Measurements from ENCODE around the gene ARHGAP23. TPM values are rescaled to one million over a fixed set of nuclear protein-coding genes. Genes with fewer than 3 reads are reported as not detected.

Gene ARHGAP23
- polyA plus RNA-seq, 3 donors, result 0.03 to 0.21 (median 0.09) TPM

- H3K4me3 Mint-ChIP-seq, result no peak overlapping the region
- H3K9ac ChIP-seq (ENCODE audit: insufficient read depth, low read length, poor library complexity, severe bottlenecking), result no peak overlapping the region
- WGBS (ENCODE audit: insufficient coverage), result 63% methylated on average over 9 of the region's 12 CpGs
Observed at GRCh38 chr17:38547444-38547843, 119.2 kb downstream of the ARHGAP23 start.

GRCh38 chr17:38549285-38549684 is 121.0 kb downstream of the ARHGAP23 start:
- Mint-ChIP-seq H3K27ac (peak overlapping the region in 1 of 7 donors; percentile 11), H3K4me1 (no peaks in the 10 kb centered on the region), H3K36me3 (no peaks in the 10 kb centered on the region), H3K9me3 (no peaks in the 10 kb centered on the region), H3K27me3 (ENCODE audit: low read depth in 3 of 3) (peaks cover 14 to 40% (median 17%) of the 10 kb centered on the region in 3 donors), H3K4me3 (peak overlapping the region in 1 of 2 donors; percentile 17)
- Histone ChIP-seq H3K27ac (ENCODE audit: low read depth in 1 of 2, low read length in 2 of 2) (no peak overlapping the region), H3K4me2 (replicated peaks; ENCODE audit: extremely low read depth, low read length, poor library complexity, severe bottlenecking) (no peak overlapping the region), H3K4me1 (ENCODE audit: control insufficient read depth in 1 of 2, insufficient read depth in 2 of 2, low read length in 2 of 2) (no peaks in the 10 kb centered on the region), H3K4me3 (replicated peaks in 1 of 3; ENCODE audit: low read depth in 2 of 3, low read length in 3 of 3) (no peak overlapping the region), H2AFZ (ENCODE audit: insufficient read depth, low read depth, low read length, poor library complexity, severe bottlenecking) (no peak overlapping the region), H3K36me3 (replicated peaks in 1 of 2; ENCODE audit: control insufficient read depth in 1 of 2, insufficient read depth in 2 of 2, low read length in 2 of 2) (no peaks in the 10 kb centered on the region), H3K79me2 (ENCODE audit: insufficient read depth, low read length) (no peaks in the 10 kb centered on the region), H3K27me3 (ENCODE audit: control insufficient read depth in 2 of 2, insufficient read depth in 2 of 2, low read length in 2 of 2) (no peaks in the 10 kb centered on the region), H4K20me1 (ENCODE audit: insufficient read depth, low read length) (no peaks in the 10 kb centered on the region), H3K9me3 (replicated peaks in 1 of 2; ENCODE audit: control insufficient read depth in 1 of 2, insufficient read depth in 1 of 2, low read length in 2 of 2) (no peaks in the 10 kb centered on the region), H3K9ac (ENCODE audit: insufficient read depth, low read length, poor library complexity, severe bottlenecking) (no peak overlapping the region)
- DNase-seq, result no peak
- TF ChIP-seq CTCF (IDR thresholded peaks at IDR 0.05), result no peak
- intact Hi-C loops (cut with micrococcal nuclease), result no loop called here
- 78% methylated on average over 4 of the region's 4 CpGs for WGBS (ENCODE audit: insufficient coverage)

More at GRCh38 chr17:38547444-38547843, 119.2 kb downstream of the ARHGAP23 start:
- H3K27ac Mint-ChIP-seq, result no peak overlapping the region
- Histone ChIP-seq H3K4me2 (replicated peaks; ENCODE audit: extremely low read depth, low read length, poor library complexity, severe bottlenecking) (no peak overlapping the region), H3K9me3 (replicated peaks in 1 of 2; ENCODE audit: control insufficient read depth in 1 of 2, insufficient read depth in 1 of 2, low read length in 2 of 2) (no peaks in the 10 kb centered on the region), H3K27ac (ENCODE audit: low read depth in 1 of 2, low read length in 2 of 2) (no peak overlapping the region), H3K27me3 (ENCODE audit: control insufficient read depth in 2 of 2, insufficient read depth in 2 of 2, low read length in 2 of 2) (no peaks in the 10 kb centered on the region), H3K4me3 (replicated peaks in 1 of 3; ENCODE audit: low read depth in 2 of 3, low read length in 3 of 3) (no peak overlapping the region), H3K79me2 (ENCODE audit: insufficient read depth, low read length) (no peaks in the 10 kb centered on the region), H3K36me3 (replicated peaks in 1 of 2; ENCODE audit: control insufficient read depth in 1 of 2, insufficient read depth in 2 of 2, low read length in 2 of 2) (no peaks in the 10 kb centered on the region), H4K20me1 (ENCODE audit: insufficient read depth, low read length) (no peaks in the 10 kb centered on the region), H3K4me1 (ENCODE audit: control insufficient read depth in 1 of 2, insufficient read depth in 2 of 2, low read length in 2 of 2) (no peaks in the 10 kb centered on the region), H2AFZ (ENCODE audit: insufficient read depth, low read depth, low read length, poor library complexity, severe bottlenecking) (no peak overlapping the region)
- no peaks in the 10 kb centered on the region for H3K36me3 Mint-ChIP-seq
- H3K4me1 Mint-ChIP-seq, result no peaks in the 10 kb centered on the region
- TF ChIP-seq CTCF (IDR thresholded peaks at IDR 0.05), result no peak
- intact Hi-C loops (cut with micrococcal nuclease), result no loop called here
- H3K9me3 Mint-ChIP-seq, result no peaks in the 10 kb centered on the region
- DNase-seq, result no peak
- peaks cover 14 to 32% (median 15%) of the 10 kb centered on the region in 3 donors for H3K27me3 Mint-ChIP-seq (ENCODE audit: low read depth in 3 of 3)
